ENCODE measurements around the gene KCNMB2.

DNA sequence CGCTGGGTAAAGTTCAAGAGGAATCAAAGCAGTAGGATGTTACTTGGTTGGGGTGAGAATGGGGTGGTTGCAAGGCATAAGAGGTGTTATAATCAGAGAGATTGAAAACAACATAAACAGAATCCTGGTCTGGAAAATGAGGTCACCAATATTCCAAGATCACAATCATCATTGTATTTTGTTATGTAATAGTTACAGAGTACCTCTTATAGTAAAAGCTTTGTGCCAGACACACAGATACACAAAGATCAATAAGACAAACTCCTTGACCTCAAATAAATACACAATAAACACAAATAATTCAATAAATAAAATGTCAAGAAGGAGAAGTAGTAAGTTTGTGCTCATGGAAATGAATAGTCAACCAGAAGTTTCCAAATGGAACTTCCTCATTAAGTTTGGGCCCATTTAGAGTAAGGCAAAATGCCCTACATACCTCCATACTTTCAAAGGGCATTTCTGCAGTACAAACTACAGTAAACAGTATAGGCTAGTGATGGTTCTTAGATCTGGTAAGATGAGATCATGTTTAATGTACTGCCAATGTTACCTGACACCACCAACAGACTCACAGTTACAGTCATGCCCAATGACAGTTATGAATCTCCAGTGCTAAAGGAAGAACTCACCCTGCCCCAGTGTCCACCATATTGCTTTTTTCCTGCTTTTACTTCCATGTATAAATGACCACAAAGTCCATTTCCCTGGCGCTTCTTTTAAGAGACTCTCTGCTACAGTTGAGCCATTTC, 93.4 kb downstream of the KCNMB2 start:
- TF ChIP-seq EZH2 (IDR thresholded peaks at IDR 0.05; ENCODE audit: borderline replicate concordance) (no peak), CTCF (IDR thresholded peaks at IDR 0.05; ENCODE audit: poor library complexity) (no peak), EZH2phosphoT487 (IDR thresholded peaks at IDR 0.05; ENCODE audit: low read depth, severe bottlenecking, unreplicated experiment) (no peak)

All from hepatocyte (in vitro differentiated cells).